ENCODE data around the gene CFAP73.
A peak's percentile ranks its signal among the peaks of the same experiment; 100 is the strongest.

CFAP73 gene

GRCh38 chr12:113142173-113142885, 7.2 kb upstream of the CFAP73 start:
- no peak for DNase-seq (ENCODE audit: low read depth)

DNA sequence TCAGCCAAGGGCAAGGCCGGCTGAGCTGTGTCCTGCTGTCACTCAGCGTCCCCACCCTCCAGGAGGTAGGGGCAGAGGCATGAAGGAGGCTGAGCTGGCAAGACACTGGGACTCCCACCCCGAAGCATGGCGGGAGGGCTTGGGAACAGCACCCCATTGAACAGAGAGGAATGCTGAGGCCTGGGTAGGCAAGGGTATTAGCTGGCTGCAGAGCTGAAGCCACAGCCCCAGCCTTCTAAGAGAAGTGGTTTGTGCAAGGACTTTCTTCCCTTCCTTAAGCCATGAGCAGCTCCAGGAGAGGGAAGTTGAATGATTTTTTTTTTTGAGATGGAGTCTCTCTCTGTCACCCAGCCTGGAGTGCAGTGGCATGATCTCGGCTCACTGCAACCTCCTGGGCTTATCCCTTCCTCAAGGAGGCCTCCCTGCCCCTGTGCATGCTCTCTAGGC, 6.6 kb upstream of the CFAP73 start:
- no peak for DNase-seq (ENCODE audit: low read depth)

GRCh38 chr12:113143959-113144358, 5.6 kb upstream of the CFAP73 start:
- no peak for DNase-seq (ENCODE audit: low read depth)

DNA sequence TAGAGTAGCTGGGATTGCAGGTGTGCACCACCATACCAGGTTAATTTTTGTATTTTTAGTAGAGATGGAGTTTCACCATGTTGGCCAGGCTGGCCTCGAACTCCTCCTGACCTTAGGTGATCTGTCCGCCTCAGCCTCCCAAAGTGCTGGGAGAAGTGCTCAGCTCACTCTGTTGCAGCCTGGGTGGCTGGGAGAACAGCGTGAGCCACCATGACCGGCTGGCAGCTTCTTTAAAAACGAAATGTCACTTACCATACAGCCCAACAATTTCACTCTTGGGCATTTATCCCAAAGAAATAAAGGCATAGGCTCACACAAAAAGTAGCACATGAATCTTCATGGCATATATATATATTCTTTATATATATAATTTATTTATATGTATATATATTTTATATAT, 4.7 kb upstream of the CFAP73 start:
- no peak for DNase-seq (ENCODE audit: low read depth)

DNA sequence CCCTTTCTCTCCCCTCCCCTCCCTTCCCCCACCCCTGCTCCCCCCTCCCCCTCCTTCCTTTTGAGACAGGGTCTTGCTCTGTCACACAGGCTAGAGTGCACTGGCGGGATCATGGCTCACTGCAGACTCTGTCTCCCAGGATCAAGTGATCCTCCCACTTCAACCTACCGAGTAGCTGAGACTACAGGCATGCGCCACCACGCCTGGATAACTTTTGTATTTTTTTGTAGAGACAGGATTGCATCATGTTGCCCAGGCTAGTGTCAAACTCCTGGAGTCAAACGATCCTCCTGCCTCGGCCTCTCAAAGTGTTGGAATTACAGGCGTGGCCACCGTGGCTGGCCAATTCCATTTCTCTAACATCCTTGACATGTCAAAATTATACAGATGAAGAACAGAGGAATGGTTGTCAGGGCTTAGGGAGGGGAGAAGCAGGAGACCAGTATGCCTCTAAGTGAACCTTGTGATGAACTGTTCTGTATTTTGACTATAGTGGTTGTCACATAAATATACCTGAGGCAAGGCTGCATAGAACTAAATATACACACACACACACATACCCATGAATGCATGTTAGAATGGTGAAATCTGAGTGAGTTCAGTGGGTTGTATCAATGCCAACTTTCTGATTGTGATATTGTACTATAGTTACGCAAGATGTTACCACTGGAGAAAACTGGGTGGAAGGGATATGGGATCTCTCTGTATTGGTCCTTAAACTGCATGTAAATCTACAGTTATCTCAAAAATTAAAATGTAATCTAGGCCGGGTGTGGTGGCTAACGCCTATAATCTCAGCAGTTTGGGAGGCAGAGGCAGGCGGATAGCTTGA, 3.6 kb upstream of the CFAP73 start:
- DNase-seq (ENCODE audit: low read depth), result no peak

DNA sequence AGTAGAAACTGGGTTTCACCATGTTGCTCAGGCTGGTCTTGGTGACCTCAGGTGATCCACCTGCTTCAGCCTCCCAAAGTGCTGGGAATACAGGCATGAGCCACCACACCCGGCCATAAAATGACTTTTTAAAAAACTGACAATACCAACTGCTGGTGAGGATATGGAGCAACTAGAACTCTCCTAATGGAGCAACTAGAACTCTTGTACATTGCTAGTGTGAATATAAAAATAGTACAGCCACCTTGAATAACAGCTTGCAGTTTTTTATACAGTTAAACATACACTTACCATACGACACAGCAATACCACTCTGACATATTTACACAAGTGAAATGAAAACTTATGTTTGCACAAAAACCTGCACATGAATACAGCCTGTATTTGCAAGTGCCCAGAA, 2.5 kb upstream of the CFAP73 start:
- DNase-seq (ENCODE audit: low read depth), result no peak

- no peak for DNase-seq (ENCODE audit: low read depth)
Measured at GRCh38 chr12:113151655-113152054, 2.1 kb downstream of the CFAP73 start.

DNA sequence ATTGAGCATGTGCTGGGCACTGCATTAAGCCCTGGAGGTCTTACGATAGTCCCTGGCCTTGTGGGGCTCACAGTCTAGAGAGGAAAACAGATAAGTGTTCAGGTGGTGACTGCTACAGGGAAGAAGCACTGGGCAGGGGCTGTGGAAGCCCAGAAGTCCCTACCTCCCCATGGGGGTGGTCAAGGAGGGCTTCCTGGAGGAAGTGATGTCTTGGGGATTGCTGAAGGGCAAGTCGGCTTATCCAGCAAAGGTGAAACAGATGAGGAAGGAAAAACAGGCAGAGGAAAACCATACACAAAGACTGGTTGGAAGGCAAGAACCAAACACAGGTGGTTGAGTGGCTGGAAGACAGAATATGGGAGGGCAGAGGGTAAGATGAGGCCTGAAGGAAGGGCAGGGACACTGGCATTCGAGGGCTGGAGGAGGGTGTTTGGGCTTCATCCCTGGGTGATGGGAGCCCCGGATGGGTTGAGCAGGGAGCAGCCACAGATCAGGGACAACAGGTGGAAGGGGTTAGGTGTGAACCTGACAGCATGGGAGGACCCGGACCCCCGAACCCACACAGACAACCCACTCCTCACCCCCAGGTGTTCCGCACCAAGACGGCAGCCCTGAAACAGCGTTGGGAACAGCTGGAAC, 2.8 kb downstream of the CFAP73 start:
- DNase-seq (ENCODE audit: low read depth), result no peak

DNA sequence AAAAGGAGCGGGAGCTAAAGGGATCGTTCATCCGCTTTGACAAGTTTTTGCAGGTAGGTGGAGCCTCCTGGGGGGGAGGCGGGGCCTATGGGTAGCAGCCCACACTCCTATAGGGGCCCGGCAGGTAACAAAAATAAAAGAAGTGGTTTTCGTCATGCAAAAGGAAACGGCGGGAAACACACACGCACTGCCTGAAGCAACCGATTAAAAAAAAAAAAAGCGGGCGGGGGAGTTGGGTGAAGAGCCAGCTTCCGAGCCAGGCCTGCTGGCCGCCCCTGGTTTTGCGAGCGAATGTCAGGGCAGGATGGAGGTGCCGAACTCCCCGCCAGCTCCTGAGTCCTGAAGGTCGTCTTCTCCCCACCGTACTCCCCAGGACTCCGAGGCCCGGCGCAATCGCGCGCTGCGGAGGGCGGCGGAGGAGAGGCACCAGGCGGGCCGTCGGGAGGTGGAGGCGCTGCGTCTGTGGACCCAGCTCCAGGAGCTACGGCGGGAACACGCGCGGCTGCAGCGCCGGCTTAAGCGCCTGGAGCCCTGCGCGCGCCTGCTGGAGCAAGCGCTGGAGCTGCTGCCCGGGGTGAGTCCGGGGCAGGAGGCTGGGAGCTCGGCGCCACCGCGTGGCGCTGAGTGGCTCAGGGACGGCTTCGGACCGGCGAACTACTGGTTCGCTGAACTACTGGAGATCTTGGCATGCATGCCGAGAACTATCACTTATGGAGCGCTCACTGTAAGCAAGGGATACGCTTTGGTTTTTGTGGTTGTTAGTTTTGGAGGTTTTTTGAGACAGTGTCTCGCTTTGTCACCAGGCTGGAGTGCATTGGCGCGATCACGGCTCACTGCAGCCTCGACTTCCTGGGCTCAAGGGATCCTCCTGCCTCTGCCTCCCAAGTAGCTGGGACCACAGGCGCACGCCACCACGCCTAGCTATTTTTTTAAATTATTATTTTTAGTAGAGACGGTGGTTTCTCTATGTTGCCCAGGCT, 3.6 kb downstream of the CFAP73 start:
- peak; percentile 75 for DNase-seq (ENCODE audit: low read depth)

- DNase-seq (ENCODE audit: low read depth), result no peak
Measured at GRCh38 chr12:113154351-113154973, 4.9 kb downstream of the CFAP73 start.

GRCh38 chr12:113155060-113155459, 5.5 kb downstream of the CFAP73 start:
- no peak for DNase-seq (ENCODE audit: low read depth)

DNA sequence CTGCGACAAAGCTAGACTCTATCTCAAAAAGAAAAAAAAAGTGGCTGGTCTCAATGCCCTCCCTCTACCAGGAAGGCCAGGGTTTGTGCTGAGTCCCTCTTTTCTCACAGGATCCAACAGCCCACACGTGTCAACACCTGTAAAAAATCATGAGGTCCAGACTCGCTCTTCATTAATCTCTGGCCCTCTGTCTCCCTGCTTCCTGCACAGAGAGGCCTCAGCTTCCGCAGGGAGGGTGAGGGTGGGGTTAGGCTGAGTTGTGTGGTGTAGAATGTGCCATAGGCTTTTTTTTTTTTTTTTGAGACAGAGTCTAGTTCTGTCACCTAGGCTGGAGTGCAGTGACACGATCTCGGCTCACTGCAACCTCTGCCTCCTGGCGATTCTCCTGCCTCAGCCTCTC, 6.1 kb downstream of the CFAP73 start:
- no peak for DNase-seq (ENCODE audit: low read depth)

GRCh38 chr12:113157218-113157859, 7.8 kb downstream of the CFAP73 start:
- no peak for DNase-seq (ENCODE audit: low read depth)

GRCh38 chr12:113158439-113159203, 9.1 kb downstream of the CFAP73 start:
- no peak for DNase-seq (ENCODE audit: low read depth)

GRCh38 chr12:113159937-113160336, 10.4 kb downstream of the CFAP73 start:
- no peak for DNase-seq (ENCODE audit: low read depth)

GRCh38 chr12:113161415-113162016, 12.0 kb downstream of the CFAP73 start:
- peak; percentile 45 for DNase-seq (ENCODE audit: low read depth)

GRCh38 chr12:113162102-113163029, 12.8 kb downstream of the CFAP73 start:
- peak; percentile 57 for DNase-seq (ENCODE audit: low read depth)

GRCh38 chr12:113163030-113163360, 13.5 kb downstream of the CFAP73 start:
- no peak for DNase-seq (ENCODE audit: low read depth)

DNA sequence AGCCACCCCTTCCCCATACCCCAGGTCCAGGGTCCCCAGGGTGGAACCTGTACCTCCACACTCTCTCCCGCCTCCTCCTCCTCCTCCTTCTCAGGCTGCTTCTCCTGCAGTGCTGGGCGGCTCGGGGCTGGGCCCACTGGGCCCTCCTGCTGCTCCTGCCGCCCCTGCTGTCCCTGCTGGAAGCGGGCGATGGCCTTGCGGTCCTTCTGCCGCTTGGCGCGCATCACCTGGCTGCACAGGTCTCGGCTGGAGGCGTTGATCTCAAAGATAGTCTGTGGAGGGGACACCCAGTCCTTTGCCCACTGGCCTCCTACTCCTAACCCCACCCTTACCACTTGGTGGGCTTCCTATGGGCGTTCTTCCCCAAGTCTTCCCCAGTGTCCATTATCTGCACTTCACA, 14.5 kb downstream of the CFAP73 start:
- no peak for DNase-seq (ENCODE audit: low read depth)
